Upper lobe of left lung (tissue), 4 donors: Measurements from ENCODE around the gene SETDB2.

Experiments
- EP300 ChIP-seq, 4 donors: sonication (generic); formaldehyde crosslinking; IDR thresholded peaks; one replicate each; pipeline ENCODE4 v1.5.1; 2017; ENCODE audit warnings: antibody characterized with exemption in 4 of 4, control low read depth in 2 of 4
- POLR2A ChIP-seq, 4 donors: fragments of 450-650 bp; IDR thresholded peaks; one replicate each; pipeline ENCODE4 v1.5.1; 2016 to 2017; ENCODE audit warnings: antibody characterized with exemption in 4 of 4, mild to moderate bottlenecking in 2 of 4

- no peak for TF ChIP-seq POLR2A (IDR thresholded peaks at IDR 0.05)
- no peak for TF ChIP-seq EP300 (IDR thresholded peaks at IDR 0.05)
These were observed 68.5 kb downstream of the SETDB2 start for GRCh38 chr13:49512578-49512977.
